Stimulated activated CD4-positive, alpha-beta T cell treated with anti-CD3 and anti-CD28 coated beads, Interleukin-4, amount 100 ng/mL, for 24 hours (primary cell): ENCODE measurements around the gene CCNB2.

Experiments
- DNase-seq: peaks from one replicate; pipeline ENCODE4 v3.0.0-alpha.2; 2020

Gene CCNB2

DNA sequence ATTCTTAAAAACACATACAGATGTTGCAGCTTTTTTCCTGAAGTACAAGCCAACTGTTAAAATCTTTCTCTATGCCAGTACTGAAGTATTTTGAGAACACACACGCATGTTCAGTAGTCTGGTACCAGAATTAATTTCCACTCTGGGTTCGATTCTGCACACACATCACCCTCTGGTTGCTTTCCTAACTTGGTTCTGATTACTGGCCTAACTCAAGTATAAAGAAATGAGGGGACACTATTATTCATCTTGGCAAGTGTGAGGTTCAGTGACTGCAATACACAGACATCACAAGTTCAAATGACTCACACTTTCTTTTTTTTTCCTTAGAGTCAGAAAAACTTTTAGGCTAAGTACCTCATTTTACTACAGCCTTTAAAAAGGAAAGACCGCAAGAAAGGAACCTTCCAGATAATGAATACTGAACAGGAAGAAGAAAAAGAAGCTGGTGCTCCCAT, 64.3 kb downstream of the CCNB2 start:
- no peak for DNase-seq

DNA sequence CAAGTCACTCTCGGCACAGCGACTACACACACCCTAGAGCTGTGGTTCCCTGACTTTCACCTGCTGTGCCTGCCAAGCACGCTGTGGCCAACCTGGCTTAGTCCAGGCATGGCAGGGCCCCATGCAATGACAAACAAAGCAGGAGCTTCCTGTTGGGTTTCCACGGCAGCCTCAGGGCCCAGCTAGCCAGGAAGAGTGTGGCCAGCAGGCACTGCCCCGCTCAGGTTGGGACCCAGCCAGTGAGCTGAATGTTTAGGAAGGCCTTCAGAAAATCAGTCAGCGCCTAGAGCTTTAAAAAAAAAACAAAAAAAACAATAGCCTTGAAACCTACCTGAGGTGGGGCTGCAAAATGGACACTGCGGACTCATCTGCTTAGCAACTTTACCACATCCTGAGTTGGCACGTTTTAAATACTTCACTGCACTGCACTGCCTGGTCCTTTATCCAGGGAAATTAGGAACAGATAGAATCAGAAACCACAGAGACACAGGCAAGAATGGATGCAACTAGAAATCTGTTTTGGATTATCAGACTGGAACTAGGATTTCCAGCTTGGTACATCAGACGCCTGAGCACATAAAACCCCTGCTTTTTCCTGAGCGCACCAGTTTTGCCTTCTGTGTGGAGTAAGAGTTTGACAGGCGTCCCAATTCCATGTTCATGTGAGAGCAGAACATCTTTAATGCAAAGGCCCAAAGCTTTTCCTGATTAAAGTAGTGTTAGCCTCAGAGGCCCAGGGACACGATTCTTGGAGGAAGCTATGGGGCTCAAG, 65.5 kb downstream of the CCNB2 start:
- DNase-seq, result no peak

DNA sequence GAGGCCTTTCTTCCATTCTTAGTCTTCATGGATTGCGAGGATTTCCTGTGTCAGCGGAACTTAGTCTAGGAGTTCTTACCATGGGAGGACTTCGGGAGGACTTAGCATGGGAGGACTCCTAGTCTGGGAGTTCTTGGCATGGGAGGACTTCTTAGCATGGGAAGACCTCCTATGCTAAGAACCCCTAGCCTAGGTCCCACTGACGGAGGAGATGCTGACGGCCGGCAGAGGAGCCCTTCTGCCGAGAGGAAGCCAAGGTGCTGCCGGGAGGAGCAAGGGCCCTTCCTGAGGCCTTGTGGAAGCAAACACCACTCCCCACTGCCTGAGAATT, 66.1 kb downstream of the CCNB2 start:
- DNase-seq, result no peak

DNA sequence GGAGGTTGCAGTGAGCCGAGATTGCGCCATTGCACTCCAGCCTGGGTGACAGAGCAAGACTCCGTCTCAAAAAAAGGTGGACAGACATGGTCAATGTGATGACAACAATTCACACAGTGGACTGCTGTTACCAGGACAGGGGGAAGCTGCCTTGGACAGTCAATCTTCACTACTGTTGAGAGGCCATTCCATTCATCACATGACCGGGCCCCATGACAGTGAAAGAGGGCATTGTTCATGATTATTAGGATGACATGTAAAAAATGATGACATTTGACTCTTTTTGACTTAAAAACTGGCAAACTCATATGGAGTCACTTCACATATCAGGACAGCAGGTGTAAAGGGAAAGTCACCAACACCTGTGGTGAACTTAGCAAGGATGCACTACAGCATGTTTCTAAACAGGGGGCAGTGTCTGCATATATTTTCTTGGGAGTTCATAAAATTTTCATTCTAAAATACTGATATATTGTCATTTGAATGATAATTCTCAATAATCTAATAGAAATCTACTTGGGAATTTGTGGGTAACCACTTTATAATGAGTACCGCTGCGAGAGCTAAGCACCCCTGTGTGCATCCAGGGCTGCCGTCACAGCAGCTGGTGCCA, 67.4 kb downstream of the CCNB2 start:
- DNase-seq, result no peak

DNA sequence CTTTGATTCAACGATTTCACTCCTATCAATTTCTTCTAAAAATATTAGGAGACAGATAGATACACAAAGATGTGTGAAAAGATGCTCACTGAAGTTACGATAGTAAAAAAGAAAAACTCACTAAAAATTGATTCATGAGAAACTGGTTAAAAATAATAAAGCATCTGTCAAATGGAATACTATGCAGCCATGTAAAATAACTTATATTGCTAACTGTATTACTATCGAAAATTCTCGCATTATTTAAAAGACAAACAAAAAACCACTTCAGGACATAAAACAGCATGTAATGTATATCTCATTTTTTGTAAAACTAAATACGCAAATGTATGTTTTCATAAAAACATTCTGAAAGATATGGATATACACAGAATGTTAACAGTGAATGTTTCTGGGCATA, 68.2 kb downstream of the CCNB2 start:
- DNase-seq, result no peak

DNA sequence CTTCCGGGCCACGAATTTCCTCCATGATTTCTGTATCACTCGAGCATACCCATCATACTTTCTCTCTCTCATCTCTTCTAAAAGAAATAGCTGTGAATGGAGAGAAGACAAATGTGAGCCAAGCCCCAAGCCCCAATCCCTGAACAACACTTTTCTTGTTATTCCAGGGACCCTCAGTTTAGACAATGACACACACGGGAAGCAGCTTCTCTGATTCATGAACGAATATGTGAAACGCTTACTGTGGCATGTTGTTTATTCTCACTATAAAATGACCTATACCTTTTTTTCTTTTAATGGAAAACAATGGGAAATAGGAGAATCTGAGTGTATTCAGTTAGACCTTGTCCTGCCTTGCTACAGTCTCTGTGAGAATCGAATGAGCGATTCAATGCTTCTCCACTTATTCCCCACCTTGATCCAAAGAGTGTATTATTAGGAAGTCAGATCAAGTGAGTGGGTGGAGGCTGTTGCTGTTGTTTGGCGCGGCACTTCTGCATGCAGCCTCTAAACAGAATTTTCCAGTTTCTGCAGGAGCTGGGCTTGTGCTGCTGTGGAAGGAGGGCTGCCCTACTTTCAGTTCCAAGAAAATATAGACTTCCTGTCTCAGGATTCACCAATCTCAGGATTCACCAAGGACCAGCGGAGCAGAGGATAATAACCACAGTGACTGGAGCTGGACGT, 69.3 kb downstream of the CCNB2 start:
- DNase-seq, result no peak
